Right renal cortex interstitium (tissue), 3 donors: ENCODE results near the gene NOD2. TPM values are rescaled to one million over a fixed set of nuclear protein-coding genes. Genes with fewer than 3 reads are reported as not detected.

Experiments used
- DNase-seq, 3 donors: peaks; one replicate each; pipeline ENCODE4 v3.0.0-alpha.2; 2013; ENCODE audit warnings: low read depth in 3 of 3, low spot score in 2 of 3
- polyA plus RNA-seq, 3 donors: library from polyadenylated mRNA; unstranded; fragments of 120-200 nt; gene quantifications; one replicate each; pipeline ENCODE4 v1.2.1, GENCODE V29; 2013; ENCODE audit not compliant: insufficient read length in 3 of 3

NOD2 gene
- polyA plus RNA-seq = under 1 TPM; 0.23 to 0.32 (median 0.24) TPM

DNA sequence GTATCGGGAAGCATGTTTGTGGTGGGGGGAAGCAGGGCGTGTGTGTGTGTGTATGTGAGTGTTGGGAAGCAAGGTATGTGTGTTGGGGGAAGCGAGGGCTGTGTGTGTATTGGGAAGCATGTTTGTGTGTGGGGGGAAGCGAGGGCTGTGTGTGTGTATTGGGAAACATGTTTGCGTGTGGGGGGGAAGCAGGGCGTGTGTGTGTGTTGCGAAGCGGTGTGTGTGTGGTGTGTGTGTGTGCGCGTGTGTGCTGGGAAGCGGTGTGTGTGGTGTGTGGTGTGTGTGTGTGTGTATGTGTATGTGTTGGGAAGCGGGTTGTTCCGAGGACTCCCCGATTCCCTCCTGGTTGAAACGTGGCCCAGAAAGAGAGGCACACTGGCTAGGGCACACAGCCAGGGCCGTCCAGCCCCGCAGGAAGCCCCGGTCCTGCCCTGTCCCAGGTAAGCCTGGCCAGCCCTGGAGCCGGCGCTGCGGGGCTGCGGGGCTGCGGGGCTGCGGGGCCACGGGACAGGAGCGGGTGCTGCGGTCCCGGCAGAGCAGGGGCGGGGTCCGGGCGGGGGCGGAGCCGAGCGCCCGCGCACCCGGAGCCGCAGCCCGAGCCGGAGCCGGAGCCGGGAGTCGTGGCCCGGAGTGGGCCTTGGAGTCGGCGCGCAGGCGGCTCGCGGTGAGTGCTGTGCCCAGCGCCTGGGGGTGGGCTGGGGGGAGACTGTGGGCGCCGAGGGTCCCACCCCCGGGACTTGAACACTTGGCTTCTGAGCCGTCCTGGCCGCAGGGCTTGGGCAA, at the start of gene NOD2:
NOD2 (plus strand) TSS at position 608 of the 783 bp plus-strand sequence. CDS start 5,890 bp downstream, outside the sequence.
- no peak for DNase-seq

DNA sequence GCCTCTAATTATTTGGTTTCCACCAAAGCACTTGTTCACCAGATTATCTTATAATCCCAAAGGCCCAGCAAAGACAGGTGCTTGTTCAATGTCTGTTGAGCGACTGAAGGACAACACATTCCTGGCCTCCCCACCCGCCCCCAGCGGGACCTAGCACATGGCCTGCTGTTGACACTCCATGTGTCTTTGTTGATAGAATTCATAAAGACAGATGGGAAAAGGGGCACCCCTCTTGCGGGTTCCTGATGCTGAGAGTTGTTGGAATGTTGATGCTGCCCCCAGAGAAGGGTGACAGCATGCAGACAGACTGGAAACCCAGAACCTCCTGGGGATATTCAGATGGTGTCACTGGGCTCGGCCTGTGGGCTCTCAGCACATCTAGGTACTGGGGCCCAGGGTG, 49.2 kb upstream of the NOD2 start:
- no peak for DNase-seq

DNA sequence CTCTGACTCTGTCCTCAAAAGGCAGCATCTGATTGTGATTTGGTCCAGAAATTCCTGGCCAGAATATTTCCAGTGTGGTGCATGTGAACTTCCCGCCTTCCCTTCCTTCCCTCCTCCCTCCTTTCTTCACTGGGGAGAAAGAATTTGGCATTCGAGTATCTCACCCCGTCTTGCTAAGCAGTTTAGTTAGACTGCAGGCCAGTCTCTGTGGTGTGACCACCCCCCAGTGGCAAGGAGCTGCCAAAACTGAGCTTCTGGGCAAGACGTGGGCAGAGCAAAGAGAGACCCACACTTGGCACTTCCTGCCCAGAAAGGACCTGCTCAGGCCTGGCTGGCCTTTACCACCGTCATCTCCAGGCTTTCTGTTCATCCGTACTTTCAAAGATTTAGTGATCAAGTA, 48.7 kb upstream of the NOD2 start:
- DNase-seq = no peak

DNA sequence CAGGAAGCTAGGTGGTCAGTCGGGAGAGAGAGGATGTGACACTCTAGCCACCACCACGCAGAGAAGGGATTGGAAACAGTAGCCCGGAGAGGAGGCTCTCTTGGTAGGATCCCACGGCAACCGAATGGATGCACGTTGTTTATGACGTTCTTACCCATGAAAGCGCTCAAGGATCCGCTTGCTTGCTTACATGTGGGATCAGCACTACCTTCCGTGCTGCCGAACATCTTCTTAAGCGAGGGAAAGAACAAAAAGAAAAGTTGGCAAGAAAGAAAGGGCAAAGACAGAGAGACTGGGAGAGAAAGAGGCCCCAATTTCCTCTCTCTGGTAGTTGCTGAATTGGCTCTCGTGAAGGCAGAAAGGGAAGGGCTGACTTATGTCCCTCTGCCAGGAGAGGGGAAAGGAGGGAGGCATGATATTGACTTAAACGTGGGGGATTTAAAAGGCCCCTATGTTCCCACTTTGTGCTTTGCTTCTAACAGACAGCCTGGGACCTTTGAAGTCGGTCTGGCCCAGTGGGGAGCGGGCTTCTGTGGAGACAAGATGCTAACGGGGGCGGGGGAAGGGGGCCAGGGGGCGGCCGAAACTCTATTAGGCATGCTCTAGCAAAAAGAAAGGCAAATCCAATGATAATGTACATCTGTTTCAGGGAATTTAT, 47.7 kb upstream of the NOD2 start:
- no peak for DNase-seq

DNA sequence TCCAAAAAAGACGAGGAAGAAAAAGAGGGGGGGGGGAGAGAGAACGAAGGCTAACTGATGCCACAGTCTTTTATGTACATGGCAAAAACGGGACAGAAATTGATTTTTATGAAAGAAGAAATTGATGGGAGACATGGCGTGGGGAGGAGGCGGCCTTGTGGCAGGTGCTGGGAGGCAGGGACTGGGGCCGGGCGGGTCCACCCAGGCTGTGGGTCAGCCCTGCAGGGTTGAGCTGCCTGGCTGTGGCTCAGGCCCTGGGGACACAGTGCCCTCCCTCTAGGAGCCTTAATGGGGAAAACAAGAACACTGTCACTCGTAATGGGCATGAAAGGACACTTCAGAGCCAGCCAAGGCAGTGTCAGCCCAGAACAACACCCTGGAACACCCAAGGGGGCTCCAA, 47.1 kb upstream of the NOD2 start:
- no peak for DNase-seq

DNA sequence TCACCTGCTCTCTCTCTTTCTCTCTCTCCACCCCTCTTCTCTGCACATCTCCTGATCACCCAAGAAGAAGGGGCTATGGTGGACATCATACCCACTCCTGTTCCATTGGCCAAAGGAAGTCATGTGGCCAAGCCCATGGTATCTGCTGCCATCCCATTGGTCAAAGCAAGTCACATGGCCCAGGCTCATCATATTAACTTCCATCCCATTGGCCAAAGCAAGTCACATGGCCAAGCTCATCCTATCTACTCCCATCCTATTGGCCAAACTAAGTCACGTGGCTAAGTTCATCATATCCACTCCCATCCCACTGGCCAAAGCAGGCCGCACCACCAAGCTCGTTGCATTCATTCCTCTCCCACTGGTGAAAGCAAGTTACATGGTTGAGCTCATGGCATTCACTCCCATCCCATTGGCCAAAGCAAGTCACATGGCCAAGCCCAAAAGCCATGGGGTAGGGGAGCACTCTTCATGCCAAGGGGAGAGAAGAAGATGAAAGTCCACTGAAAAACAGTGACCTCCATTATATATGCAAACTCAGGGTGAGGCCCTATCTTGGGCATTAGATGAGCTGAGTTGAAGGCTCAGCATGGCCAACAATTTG, 41.5 kb upstream of the NOD2 start:
- DNase-seq = no peak

DNA sequence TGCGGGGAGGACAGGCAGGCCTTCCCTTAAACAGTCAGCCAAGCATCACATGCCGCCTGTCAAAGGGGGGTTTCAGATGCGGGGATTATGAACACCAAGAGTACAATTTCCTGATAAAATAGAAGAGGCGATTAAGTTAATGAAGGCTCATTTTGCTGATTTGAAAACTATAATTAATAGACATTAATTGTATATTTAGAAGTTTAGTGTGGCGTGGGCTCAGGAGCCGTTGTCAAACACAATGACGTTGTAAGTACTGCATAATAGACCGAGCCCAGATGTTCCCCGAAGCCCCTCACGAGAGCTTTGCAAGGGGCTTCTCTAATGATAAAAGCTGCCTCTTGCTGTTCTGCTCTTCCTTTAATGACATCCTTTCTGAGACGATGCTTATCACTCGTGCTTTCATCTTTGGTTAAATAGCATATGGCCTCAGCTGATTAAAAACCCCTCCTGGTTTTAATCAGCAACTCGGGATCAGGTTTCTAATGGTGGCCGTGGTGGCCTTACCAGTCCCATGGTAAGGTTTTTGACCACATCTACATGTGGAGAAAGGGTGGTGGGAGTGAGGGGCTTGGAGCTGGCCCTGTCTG, 40.5 kb upstream of the NOD2 start:
- no peak for DNase-seq

DNA sequence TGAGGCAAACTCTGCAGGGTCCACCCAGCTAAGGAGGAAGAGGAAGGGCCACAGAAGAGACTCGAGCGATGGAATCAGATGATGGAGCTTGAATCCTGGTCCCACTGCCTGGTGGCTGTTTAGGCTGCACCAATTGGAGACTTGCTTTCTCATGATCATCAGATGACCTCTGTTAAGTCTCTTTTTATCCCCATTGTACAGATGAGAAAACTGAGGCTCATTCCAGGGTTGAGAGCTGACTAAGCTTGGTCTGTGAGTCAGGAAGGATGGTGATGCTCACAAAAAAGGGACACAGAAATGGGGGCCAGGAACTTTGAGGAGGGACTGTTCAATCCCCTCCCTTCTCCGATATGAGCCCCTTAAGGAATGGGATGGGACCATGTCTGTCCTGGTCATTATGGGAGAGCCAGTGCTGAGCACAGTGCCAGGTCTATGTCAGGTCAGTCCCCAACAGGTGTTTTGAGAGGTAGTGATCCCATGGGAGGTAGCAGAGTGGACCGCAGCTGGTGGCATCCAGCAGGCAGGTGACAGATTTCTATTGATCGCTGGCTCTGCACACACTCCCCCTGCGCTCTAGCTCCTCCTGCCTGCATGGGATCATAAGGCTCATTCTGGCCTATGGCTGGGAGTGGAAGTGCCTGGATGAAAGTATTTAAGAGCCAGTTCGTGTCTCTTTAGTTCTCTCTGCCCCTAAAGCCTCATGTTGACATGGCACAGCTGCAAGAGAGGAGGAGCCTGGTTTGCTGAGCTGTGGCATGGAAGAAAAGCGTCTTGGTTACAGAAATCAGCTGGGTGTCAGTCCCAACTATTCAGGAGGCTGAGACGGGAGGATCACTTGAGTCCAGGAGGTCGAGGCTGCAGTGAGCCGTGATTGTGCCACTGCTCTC, 39.5 kb upstream of the NOD2 start:
- DNase-seq = no peak

DNA sequence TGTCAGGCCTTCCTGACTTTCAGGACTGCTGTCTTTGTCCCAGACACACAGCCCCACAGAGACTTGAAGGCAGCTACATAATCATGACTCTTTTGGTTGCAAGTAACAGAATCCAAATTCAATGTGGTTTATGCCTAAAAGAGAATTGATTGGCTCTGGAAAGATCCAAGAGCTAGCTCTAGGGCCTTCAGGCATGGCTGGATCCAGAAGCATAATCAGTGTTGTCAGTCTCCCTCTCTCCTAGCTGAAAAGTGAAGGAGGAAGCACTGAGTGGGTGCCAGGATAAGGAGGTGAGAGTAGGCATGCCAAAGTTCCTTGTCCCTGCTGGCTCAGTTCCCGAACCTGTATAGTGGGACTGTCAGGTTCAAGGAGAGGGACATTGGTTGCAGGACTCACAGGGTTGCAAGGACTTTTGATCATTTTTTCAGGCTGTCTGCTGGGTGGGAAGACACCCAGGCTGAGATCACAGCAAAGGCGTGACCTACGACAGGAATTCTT, 37.8 kb upstream of the NOD2 start:
- DNase-seq = no peak

DNA sequence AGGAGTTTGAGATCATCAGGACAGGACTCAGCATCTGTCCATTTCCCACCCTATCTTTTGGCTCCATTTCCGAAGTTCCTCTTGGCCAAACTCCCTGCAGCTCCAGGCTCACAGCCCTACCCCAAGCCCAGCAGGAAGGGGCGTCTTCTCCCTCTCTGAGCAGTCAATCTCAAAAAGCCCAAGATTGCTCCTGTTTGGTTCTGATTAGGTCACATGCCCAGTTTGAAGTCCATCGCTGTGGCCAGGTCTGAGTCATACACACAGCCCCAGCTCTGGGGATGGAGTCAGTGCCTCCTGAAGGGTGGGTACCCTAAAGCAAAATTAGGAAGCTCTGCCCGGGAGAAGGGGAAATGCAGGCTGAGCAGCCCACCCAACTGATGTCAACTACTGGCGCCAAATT, 36.2 kb upstream of the NOD2 start:
- DNase-seq = no peak

DNA sequence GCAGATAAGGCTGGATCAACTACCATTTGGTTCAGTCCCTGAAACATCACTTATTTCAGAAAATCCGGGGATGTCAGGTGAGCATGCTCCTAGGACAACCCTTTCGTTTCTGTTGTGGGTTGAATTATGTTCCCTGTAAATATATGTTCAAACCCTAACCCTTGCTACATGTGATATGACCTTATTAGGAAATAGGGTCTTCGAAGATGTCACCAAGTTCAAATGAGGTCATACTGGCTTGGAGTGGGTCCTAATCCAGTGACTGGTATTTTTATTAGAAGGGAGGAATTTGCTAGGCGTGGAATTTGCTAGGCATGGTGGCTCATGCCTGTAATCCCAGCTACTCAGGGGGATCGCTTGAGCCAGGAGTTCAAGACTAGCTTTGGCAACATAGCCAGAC, 33.6 kb upstream of the NOD2 start:
- DNase-seq = no peak

DNA sequence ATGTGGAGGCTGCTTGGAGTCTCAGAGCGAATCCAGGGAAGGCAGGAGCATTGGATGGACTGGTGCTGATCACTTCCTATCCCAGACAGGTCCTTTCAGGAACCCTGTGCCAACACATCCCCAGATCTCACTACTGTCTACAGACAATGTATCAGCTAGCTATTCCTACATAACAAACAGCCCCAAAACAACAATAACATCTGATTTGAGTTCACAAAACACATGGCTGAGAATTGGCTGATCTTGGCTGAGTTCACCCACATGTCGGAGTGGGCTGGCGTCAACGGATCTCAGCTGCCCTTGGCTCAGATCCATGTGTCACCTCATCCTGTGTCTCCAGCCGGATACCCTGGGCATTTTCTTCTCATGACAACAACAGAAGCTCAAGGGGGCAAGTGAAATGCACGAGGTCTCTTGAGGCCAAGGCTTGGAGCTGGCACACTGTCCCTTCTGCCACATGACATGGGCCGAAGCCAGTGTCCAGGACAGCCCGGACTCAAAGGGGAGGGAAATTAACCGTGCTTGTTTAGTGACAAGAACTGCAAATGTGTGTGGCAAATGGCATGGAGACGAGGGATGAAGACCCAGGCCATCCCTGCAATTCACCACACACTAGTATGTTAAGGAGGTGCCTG, 31.0 kb upstream of the NOD2 start:
- DNase-seq = no peak

DNA sequence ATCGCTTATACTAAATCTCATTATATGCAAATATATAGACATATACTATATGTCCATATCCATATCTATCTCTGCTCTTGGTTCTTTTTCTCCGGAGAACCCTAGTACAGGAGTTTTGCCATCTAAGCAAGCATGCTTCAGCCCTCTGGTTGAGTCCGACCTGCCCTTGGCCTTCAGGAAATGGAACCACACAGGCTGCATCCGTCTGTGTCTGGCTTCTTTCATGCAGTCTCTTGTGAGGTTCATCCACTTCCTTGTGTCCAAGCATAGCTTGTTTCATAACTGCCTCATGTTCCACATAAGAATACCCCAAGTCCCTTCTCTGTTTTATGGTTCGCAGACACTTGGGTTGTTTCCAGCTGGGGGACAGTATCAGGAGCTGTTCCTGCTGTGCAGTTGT, 29.1 kb upstream of the NOD2 start:
- no peak for DNase-seq

DNA sequence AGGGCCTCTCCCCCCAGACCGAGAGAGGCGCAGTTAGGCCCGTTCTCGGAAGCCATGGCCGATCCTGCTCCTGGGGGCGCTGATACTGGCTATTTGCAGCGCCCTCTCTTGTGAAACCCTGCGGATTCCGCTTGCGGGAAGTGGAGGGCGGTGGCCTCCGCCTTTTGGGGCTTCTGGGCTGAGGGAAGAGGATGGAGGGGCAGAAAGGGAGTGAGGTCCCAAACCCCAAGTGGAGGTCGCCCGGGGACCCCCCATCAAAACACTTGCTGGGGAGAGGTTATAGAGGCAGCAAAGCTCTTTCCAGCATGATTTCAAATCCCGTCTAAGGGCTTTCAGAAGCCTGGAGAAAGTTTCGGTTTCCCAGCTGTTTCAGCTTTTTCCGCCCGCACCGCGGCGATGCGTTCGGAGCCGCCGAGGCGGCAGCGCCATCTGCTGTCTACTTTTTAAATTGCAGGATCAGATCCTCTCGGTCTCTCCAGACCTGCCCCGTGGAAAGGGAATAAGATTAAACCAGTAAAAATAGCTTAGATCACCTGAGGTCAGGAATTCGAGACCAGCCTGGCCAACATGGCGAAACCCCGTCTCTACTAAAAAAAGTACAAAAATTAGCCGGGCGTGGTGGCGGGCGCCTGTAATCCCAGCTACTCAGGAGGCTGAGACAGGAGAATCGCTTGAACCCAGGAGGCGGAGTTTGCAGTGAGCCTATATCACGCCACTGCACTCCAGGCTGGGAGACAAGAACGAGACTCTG, 28.1 kb upstream of the NOD2 start:
- peak; percentile 54 to 74 (median 57) for DNase-seq

DNA sequence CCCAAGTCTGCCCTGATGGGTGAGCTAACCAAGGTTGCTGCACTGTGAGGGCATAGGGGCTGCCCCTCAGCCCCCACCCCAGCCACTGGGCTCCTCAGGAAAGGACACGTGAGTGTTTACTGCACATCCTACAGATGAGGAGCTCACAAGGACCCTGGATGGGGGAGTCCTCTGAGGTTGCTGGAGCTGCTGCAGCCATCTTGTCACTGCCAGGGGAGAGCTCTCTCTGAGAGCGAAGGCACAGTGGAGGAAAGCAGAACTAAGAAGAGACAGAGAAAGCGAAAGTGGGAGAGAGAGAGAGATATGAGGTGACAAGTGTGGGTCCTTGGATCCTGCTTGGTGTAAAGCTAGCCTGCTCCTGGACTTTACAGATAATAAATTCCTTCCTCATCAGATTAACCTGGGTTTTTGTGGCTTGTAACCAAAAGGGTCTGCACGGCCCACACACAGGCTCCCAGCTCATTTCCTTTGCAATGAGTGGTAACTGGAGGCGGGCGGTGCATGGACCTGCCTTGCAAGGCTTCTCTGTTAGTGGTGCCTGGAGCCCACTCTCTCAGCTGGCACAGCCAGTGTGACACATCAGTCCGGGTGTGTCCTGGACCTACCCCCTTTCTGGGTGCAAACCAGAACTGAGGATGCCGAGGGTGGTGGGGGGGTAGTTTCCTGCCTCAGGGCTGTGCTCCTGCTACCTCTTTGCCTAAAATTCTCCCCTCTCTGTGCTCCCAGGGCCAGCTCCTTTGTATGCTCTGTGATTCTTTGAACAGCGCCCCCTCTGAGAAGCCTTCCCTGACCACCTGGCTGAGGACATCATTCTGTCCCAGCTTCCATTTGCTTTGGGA, 26.5 kb upstream of the NOD2 start:
- no peak for DNase-seq

DNA sequence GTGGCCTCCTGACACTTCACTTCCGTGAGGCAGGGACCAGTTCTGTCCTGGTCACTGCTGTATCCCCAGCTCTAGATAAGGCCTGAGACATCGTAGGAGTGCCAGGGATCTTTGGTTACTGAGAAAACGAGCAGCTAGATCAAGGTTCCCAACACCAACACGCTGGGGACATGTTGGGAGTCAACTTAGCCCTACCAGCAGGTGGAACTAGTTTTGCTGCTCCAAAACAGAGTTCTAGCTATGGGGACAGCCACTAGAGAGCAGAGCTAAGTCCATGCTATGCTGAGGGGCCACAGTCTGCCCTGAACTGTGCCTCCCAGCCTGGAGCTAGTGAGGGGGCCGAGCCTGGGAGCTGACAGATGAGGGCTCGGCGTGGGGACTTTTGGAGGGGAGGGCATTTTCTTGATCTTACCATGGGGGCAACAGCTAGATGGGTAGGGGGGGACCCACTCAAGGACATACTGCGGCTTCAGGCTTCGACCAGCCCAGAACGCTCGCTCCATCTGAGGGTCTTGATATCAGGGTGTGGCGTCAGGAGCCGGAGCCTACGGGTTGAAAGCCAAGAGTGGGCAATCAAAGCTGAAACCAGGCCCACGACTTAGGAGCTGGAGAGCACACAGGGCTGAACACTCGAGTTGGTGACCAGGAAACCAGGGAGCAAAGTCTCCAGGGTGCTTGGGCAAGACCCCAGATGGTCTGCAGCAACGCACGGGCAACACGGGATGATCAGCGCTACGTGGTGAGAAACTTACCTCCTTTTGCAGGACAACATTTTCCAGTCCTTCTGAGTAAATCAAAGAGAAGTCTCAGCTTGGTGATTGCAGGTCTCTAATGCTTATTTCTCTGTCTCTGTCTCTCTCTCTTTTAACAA, 25.7 kb upstream of the NOD2 start:
- no peak for DNase-seq

DNA sequence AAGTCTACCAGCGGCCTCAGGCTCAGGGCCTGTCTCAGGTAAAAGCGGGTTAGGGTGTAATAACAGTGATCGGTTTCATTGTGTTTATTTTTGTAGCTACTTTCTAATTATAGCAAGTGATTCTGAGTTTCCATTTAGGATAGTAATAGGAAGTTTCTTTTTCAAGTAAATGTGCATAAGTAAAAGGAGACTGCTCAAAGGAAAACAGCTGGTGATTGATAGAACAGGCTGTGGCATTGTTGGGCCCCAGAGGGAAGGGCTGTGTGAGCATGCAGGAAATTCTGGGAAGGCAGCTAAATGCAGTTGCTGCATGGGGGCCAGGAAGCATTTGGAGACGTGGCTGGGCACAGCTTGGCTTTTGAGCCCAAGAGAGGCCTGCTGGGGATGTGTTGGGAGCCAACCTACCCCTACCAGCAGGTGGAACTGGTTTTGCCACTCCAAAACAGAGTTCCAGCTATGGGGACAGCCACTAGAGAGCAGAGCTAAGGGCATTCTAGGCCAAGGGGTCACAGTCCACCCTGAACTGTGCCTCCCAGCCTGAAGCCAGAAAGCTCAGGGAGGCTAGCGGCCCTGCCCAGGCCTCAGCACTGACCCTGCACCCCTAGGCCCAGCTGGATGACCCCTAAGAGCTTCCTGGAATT, 24.9 kb upstream of the NOD2 start:
- DNase-seq = no peak
